GM19240 (cell line): ENCODE results near the gene TUBB2B.

Experiments used
- DNase-seq: peaks from one replicate; pipeline ENCODE4 v3.0.0; 2011; ENCODE audit warnings: low spot score; ENCODE audit not compliant: insufficient read length

The TUBB2B gene

DNA sequence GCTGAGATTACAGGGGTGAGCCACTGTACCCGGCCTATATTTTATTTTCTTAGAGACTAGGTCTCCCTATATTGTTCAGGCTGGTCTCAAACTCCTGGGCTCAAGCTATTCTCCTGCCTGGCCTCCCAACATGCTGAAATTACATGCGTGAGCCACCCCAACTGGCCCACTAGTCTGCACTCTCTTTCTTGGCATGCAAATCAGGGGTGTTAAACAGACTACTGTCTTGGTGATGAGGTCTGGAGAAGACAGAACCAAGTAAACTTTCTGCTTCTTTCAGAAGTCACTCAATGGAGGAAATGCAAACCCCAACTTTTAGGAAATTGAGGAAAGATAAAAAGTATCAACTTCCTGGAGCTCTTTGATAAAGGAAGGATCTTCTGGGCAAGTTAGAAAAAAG, 8.0 kb upstream of the TUBB2B start:
- DNase-seq = no peak

GRCh38 chr6:3233904-3234303, 6.5 kb upstream of the TUBB2B start:
- DNase-seq = no peak

- DNase-seq = no peak
Observed at GRCh38 chr6:3233321-3233720, 5.9 kb upstream of the TUBB2B start.

- DNase-seq = no peak
Observed at GRCh38 chr6:3232017-3232945, 4.8 kb upstream of the TUBB2B start.

GRCh38 chr6:3231247-3232016, 4.0 kb upstream of the TUBB2B start:
- DNase-seq = no peak

DNA sequence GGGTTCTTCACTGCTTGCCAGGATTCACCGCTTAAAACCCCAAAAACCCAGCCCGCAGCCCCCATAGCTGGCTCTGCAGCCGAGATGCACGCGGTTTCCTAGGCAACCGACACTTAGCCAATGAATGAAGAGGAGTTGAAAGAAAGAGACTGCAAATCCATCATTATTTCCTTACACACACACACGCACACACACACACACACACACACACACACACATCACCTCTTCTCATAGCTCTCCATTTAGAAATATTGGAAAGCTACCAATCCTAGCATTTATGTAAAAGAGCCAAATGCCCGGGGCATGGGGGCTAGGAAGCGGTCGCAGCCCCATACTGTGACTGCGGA, 3.4 kb upstream of the TUBB2B start:
- no peak for DNase-seq

GRCh38 chr6:3230256-3230882, 2.9 kb upstream of the TUBB2B start:
- DNase-seq = no peak

- DNase-seq = no peak
Observed at GRCh38 chr6:3229566-3230178, 2.2 kb upstream of the TUBB2B start.

DNA sequence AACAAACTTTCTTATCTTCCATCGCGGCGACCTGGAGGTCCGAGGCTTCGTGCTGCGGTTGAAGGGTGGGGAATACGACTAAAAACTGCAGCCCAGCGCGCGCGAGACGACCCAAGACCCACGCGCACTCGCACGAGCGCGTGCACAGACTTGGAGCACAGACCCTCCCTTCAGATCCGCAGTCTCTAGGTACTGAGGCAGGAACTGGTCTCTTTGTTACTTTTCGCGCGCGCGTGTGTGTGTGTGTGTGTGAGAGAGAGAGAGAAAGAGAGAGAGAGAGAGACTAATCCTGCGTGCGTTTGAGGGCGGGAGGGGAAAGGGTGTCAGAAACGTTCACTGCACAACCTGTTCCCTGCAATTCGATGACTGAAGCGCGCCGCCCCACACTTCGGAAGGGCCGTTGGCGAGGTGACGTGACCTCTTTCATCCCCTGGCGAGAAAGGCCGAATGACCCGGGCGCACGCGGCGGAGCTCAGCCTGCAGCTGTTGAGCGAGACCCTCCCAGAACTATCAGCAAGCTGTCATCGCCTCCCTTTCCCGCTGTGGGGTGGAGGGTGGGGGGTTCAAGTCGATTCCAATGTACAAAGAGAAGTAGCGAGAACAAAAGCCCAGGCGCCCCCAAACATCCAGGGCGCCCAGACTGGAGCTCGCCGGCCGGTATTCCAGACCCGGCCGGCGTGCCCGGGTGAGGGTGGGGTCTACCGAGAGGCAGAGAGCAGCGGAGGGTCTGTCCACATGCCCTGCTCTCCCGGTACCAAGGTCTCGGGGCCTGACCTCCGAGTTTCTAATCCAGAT, 1.5 kb upstream of the TUBB2B start:
- DNase-seq = no peak

DNA sequence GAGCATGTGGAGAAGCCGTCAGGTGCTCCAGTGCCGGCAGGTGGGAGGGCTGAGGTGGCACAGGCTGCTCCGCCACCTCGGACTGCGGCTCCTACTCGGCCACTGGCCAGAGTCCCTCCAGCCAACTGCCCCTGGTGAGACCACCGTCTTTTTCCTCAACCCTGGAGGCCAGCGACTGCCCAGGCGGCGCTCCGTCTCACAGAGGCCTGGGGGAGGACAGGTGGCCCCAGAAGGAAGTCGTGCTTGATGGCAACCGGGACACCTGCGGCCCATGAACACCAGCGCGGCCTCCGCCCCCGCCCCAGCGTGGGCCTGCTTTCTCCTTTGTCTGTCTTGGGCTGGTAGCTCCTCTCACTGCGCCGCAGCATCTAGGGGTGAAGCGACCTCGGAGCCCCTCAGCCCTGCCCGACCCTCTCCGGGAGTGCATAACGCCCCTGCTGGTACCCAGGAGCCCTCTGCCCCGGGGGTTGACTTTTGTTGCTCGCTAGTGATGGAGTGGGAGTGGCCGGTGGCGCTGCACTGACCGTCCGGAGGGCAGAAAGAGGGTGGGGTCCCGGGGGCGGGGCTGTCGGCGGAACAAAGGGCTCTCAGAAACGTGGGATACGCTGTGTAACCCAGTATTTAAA, 706 bp upstream of the TUBB2B start:
- no peak for DNase-seq

DNA sequence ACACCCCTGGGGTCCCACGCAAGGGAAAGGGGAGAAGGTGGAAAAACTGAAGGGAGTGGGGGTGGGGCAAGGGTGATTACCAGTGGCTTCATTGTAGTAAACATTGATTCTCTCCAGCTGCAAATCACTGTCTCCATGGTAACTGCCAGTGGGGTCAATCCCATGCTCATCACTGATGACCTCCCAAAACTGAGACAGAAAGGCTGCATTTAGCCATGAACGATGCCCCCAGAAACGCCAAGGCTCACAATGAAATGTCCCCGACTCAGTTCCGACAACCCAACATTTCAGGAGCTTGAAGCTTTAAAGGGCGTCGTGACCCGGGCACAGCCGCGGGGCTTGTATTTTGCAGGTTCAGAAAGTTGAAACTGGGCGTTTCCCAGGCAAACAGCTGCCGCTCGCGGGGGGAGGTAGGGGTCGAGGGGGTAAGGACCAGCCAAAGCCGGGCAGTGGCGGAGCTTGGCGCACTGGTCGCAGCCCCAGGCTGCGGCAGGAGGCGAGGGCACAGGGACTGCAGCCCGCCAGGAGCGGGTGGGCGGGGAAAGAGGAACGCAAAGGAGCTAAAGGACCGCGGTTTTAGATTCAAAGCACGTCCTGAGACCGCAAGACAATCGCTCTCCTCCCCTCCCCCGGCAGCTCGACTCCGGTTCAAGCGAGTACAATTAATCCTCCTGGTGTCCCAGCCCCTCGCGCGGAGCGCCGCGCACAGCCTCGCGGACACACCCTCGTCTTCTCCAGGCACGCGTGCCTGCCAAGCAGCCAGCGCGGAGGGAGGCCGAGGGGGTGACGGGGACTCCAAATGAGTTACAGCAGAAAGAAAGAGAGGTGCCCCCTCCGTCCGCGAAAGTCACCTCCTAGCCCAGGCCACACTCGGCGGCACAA, 731 bp downstream of the TUBB2B start:
- DNase-seq = no peak

GRCh38 chr6:3226042-3226441, 1.4 kb downstream of the TUBB2B start:
- no peak for DNase-seq

GRCh38 chr6:3222506-3223038, 4.9 kb downstream of the TUBB2B start:
- no peak for DNase-seq

DNA sequence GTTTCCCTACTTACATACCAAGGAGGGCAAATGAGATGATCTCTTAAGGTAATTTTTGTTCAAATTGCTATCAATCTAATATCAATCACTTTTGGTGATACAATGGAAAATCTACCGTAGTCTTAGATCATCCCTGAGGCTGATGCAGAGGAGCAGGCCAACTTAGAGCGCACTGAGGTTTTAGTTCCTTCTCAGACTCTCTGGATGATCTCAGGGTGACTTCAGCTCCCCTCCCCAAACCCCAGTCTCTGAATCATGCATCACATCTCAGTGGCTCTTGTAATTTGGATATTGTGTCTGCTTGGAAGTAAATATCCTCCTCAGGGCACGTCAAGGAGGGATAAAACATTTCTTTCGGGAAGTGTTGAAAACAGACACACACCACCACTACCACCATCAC, 5.9 kb downstream of the TUBB2B start:
- no peak for DNase-seq

DNA sequence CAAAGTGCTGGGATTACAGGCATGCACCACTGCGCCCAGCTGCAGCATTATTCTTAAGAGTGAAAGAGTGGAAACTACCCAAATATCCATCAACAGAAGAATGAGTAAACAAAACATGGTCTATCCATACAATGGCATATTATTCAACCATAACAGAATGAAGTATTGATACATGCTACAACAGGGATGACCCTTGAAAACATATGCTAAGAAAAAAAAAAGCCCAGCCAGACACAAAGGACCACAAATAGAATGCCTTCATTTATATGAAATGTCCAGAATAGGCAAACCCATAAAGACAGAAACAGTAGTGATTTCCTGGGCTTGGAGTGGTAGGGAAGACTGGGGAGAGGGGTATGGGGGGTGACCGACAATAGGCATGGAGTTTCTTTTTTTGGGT, 7.1 kb downstream of the TUBB2B start:
- DNase-seq = no peak

- no peak for DNase-seq
Observed at GRCh38 chr6:3218266-3218665, 9.2 kb downstream of the TUBB2B start.

DNA sequence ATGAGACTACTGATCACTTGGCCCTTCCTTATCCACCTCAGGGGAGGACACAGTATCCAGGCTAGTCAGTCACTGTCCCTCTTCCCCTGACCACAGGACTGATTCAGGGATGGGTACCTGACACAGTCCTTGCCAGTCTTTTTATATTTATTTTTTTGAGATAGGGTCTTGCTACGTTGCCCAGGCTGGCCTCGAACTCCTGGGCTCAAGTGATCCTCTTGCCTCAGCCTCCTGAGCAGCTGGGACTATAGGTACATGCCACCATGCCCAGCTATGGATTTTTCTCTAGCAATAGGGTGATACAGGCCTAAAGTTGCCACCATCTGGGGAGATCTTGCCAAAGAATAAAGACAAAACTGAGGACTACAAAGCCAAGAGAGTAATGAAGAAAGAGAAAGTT, 10.2 kb downstream of the TUBB2B start:
- no peak for DNase-seq

DNA sequence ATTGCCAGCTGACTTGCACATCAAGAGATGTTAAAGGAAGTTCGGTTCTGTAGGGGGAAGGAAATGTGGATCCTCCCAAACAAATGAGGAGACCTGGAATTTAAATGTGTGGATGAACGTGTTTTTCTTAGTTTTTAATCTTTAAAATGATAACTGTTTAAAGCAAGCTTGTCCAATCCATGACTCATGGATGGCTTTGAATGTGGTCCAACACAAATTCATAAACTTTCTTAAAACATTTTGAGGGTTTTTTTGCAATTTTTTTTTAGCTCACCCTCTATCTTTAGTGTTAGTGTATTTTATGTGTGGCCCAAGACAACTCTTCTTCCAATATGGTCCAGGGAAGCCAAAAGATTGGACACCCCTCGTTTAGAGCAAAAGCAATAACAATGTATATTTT, 12.6 kb downstream of the TUBB2B start:
- no peak for DNase-seq

DNA sequence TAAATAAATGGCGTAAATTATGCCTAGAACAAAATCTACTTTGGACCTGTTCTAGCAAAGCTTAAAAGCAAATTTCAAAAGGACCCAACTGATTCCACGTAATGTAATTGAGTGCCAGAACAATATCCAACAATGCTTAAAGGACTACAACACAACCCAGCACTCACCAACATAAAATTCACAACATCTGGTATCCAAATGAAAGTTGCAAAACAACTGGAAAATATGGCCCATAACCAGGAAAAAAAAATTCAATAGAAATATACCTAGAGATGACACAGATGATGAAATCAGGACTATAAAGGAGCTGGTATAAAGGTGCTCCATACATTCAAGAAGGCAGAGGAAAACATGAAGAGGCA, 14.1 kb downstream of the TUBB2B start:
- DNase-seq = no peak
